GM03348 (cell line): ENCODE results near the gene CLDN1.

ENCODE experiments used
- DNase-seq: peaks from one replicate; pipeline ENCODE4 v3.0.0; 2012; ENCODE audit warnings: low spot score

The CLDN1 gene

GRCh38 chr3:190321789-190322603 lies at the start of gene CLDN1:
Gene CLDN1 (minus strand): TSS chr3:190322446. CDS start chr3:190322206, 240 bp downstream.
- peak; percentile 92 for DNase-seq

GRCh38 chr3:190371152-190371551 lies 48.9 kb upstream of the CLDN1 start:
- no peak for DNase-seq

DNA sequence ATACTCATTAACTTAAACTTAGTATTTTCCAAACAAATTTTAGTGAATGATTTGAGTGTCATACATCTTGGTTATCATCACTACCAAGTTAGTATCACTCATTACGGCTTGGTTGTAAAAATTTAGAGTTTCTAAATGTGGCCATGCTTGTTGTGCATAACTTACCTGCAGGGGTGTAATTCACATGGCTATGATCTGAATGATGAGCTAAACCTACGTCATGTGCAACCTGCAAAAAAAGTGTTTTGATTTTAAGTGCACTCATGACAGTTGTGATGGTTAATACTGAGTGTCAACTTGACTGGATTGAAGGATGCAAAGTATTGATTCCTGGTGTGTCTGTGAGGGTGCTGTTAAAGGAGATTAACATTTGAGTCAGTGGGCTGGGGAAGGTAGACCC lies 48.1 kb upstream of the CLDN1 start:
- DNase-seq, result no peak

DNA sequence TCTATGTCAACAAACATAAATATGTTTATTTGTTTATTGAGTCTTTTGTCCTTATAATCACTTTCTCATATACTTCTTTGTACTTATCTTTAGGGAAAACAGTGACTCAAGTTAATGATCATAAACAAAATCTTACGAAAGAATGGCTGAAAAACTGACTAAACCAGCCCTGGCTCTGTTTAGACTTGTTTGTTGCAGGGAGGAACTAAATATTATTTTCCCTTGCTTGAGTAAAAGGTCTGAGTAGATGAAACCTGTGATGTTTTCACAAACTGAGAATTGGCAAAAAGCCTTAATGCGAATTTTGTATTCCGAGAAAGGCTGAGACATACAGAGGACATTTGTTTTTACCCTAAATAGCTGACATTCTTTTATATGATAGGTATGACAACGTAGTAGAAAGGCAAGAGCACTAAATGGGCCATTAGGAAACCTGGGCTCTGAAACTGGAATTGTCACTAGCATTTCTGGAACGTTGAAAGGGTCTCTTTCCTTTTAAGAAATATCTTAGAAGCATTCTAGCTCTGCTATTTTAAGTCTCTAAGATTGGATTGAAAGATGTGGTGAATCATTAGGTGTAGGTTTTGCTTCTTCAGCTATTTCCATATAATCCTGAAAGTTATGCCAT lies 47.5 kb upstream of the CLDN1 start:
- no peak for DNase-seq

- no peak for DNase-seq
Observed at GRCh38 chr3:190368881-190369280, 46.6 kb upstream of the CLDN1 start.

DNA sequence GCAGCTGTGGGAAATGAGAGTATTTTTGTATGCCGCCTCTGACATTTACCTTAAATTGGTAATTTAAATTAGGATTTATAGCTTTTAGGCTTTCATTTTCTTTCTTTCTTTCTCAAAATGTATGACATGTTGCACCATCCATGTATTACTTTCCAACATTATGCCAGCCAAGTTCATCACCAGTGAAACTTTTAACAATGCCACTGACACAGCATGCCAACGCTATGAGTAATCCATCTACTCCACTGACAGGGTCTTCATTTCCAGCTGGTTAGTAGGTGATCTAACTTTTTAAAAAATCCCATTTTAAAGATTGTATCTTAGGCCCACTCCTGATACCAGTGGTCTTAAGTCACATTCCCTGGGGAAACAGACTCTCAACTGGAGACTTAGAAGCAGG lies 43.9 kb upstream of the CLDN1 start:
- no peak for DNase-seq

DNA sequence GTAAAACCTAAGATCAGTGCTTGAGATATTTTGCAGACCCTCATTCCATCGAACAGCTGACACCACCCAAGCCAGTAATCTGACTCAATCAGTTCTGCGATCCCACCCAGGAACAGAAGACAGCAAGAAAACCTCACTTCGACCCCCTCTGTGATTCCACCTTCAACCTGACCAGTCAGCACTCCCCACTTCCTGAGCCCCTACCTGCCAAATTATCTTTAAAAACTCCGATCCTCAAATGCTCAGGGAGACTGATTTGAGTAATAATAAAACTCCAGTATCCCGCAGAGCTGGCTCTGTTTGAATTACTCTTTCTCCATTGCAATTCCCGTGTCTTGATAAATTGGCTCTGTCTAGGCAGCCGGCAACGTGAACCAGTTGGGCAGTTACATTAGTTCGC lies 40.0 kb upstream of the CLDN1 start:
- DNase-seq, result no peak

DNA sequence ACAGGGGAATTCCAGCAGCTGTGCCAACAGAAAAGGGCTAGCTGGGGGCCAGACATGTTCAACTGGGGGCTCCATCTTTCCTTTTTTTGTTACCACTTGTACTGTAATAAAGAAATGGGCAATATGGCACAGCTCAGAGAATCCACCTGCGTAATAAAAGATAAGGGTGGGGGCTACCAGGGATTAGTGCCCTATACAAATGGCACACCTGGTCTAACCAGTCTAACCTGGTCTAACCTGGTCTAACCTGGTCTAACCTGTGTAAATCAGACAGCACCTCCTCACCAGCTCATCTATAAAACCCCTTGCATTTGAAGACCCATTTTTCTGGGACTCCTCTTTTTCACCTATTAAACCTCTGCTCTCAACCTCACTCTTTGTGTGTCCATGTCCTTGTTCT lies 39.5 kb upstream of the CLDN1 start:
- no peak for DNase-seq

- no peak for DNase-seq
Observed at GRCh38 chr3:190360228-190360627, 38.0 kb upstream of the CLDN1 start.

DNA sequence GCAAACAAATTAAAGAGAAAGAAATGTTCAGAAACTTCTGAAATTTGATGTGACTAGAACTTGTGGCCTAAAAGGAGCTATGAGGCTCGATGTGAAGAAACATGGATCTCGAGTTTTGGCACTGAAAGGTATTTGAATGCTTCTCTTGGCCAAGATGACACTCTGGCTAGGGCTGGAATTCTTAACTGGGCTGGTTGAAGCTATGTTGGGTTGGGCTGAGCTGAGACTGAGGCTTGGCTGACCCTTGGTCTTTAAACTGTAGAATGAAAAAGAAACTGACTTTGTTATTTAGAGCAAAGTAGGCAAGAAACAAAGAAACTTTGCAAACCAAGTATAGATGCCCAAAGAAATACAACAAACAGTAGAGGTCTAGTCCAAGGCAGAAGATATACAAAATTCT lies 37.6 kb upstream of the CLDN1 start:
- no peak for DNase-seq

GRCh38 chr3:190357468-190357867 lies 35.2 kb upstream of the CLDN1 start:
- DNase-seq, result no peak

GRCh38 chr3:190356246-190356645 lies 34.0 kb upstream of the CLDN1 start:
- no peak for DNase-seq

DNA sequence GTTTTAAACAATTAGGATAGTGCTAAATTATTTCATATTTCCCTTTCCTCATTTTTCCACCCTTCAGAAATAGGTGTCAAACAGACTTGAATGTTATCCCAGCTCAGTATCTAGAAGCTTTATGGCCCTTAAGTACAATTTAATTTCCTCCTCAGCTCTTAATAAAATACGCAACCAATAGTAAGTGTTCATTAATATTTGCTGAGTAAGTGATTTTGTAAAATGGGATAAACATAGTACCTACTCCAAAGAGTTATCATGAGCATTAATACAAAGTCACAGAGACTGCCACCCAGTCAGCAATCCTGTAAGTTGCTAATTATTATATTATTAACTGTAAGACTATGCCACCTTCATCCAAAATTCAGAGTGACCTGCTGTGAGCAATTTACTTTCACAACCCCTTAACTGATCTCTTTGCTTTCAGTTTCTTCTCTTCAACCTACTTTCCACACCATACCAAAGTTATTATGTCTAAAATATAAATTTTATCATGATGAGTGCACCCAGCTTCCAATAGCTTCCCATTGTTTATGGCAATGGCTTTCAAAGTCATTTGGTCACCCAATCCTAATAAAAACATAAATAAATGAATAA lies 30.7 kb upstream of the CLDN1 start:
- no peak for DNase-seq

DNA sequence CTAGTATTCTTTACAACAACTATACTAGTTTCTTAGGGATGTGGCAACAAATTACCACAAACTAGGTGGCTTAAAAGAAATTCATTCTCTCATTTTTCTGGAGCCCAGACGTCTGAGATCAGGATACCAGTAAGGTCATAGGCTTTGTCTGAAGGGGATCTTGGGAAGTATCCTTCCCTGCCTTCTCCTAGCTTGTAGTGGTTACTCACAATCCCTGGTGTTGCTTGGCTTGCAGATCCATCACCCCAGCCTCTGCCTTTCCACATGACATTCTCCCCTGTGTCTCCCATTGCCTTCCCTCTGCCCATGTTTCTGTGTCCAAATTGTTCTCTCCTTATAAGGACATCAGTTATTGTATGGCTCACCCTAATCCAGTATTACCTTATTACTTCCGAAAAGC lies 24.3 kb upstream of the CLDN1 start:
- DNase-seq, result no peak

- no peak for DNase-seq
Observed at GRCh38 chr3:190345878-190346277, 23.6 kb upstream of the CLDN1 start.

- DNase-seq, result peak; percentile 77
Observed at GRCh38 chr3:190345027-190345821, 23.0 kb upstream of the CLDN1 start.

DNA sequence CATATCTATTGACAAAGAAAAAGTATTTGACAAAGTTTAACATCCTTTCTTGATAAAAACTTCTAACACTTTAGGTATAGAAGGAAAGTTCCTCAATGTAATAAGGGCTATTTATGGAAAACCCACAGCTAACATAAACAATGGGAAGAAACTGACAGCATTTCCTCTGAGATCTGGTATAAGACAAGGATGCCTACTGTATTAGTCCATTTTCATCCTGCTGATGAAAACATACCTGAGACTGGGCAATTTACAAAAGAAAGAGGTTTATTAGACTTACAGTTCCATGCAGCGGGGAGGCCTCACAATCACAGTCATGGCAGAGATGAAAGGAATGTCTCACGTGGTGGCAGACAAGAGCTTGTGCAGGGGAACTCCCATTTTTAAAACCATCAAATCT lies 17.8 kb upstream of the CLDN1 start:
- no peak for DNase-seq

DNA sequence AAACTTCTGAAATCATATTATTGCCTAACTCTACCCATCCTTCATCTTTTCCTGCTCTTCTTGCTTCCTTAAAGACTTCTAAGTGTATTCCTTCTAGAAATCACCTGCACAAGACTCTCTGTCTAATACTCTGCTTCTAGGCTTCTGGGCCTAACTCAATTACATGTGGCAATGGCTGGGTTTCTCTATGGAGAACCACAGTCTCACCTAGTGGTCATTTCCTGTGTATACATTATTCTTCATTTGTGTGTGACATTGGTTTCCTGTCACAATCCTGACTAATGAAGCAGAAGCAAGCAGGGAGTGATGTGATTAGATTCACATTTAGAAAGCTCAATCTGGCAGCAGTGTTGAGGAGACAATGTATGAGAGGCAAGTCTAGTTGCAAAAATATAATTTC lies 16.9 kb upstream of the CLDN1 start:
- no peak for DNase-seq

DNA sequence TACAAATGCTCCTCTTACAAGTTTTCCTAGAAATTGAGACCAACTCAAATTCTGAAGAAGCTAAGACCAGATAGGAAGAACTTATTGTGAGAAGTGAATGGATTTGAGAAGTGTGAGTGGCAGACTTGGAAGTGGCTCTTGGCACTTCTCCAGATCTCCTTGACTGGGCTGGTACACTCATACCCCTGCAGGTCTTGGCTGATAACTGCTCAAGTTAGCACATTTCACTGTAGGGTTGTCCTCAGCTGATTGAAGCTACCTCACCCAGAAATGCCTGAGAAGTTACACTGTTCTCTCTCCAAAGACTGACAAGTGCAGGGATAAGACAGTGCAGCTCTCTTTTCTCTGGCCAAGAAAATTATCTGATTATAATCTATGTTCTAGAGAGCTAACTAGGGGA lies 16.5 kb upstream of the CLDN1 start:
- DNase-seq, result no peak

- DNase-seq, result no peak
Observed at GRCh38 chr3:190337301-190337700, 15.1 kb upstream of the CLDN1 start.

DNA sequence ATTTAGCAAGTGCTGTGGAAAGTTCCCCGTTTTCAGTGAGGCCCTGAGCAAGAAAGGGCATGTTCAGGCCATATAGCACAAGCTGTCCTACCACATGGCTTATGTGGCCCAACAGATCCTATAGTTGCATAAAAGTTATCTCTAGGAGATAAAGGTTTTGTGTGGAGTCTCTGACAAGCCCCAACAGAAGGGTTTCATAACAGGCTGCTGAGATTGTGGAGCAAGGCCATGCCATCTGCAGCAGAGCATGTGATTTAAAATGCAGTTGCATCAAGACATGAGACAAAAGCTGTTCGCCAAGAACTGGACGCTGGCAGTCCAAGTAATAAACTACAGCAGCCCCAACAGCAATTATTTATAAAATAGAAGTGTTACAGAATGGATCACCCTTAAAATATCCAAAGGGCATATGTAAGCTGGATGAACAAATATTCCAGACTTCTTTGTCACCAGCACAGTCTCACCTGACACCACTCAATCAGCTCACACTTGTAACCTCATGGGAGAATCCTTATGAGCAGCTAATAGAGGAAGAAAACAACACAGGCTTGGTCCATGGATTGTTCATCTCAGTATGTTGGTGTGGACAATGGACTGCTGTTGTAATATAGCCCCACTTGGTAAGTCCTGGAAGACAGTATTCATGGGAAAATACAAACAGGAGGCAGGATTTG lies 14.4 kb upstream of the CLDN1 start:
- DNase-seq, result no peak

- no peak for DNase-seq
Observed at GRCh38 chr3:190333961-190334360, 11.7 kb upstream of the CLDN1 start.
